HG02840 (cell line): ENCODE results near the gene ZBTB20.

Experiments used
- ATAC-seq: cut with Tn5 transposase; IDR thresholded peaks from one replicate; pipeline ENCODE4 v1.9.1; 2021; ENCODE audit warnings: mild to moderate bottlenecking, moderate library complexity, moderate number of reproducible peaks; ENCODE audit not compliant: unreplicated experiment, low FRiP score

Gene ZBTB20

DNA sequence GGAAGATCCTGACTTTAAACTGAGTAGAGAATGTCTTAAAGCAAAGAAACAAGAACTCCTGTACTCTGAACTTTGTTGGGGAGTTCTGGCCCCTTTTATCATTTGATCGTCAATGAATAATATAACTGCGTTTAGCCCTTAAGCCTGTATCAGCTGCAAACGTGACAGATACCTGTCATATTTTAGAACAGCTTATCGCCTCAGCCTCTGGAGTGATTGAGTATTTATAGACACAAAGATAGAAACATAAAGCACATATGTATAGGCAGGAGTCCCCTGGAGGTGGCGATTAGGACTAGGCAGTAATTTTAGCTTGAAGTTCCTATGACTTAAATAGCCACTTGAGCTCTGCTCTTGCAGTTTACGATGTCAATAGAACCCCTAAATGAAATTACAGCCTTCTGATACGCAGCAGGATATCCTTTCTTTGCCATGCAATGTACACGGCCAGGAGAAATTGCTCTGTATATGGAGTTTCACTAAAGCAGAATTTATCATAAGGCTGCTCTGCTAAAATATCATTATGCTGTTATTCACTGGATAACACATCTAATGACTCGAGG, 531.5 kb downstream of the ZBTB20 start:
- no peak for ATAC-seq

DNA sequence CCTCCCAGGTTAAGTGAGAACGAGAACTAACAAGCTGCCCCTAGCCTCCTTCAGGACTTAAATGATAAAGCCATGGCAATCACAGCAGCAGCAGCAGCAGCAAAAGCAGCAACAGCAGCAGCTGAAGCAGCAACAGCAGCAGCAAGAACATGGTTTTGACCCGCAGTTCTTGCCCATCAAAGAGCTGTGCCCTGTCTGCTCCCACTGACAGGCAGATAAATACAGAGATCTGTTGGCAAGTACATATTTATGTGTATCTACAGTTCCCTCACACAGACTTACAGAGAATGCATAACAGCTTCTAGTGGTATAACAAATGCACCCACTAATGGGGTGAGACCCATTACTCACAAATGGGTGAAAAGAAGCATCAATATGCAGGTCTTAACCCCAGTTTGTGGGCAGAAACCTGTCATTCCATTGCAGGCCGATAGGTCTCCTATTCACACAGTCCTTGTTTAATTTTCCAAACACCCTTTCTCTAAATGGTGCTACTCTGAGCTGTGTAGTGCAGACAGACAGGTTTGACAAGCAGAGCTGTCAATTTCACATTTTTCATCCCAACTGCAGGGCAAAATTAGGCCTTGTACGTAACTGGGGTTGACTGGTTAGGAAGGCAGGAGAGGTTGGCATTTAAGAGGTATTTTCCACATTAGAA, 537.0 kb downstream of the ZBTB20 start:
- ATAC-seq: no peak

DNA sequence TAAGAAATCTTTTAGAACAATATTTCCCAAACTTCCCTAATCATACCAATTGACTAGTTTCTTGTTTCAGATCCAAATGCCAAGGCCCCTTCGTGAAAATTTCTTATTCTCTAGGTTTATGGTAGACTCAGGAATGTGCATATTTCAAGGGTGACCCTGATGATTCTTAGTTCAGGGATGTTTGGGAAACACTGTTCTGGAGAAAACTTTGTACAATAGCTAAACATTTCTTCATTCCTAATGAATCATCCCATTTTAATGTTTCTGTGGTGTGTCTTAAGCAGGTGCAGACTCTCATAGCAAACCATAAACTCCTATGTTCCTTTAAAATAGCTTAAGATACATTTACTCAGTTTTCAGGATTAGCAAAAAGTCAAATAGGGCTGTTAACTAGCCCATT, 538.8 kb downstream of the ZBTB20 start:
- no peak for ATAC-seq

DNA sequence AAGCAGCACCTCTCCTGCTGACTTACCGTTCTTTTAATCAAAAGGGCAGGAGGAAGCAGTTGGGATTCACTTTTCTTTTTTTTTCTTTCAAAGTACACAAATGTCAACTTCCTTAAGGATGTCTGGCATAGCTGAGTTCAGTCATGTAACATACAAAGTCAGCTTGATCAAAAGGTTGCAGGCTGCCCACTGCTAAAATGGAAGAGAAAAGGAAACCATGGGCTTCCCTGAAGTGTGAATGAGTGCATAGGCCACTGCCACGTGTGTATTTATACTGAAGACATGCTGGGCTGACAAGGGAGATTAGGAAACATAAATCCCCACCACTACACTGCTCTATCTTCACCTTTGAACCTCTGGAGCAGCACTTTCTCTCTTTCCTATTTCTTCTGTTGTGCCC, 540.8 kb downstream of the ZBTB20 start:
- no peak for ATAC-seq

DNA sequence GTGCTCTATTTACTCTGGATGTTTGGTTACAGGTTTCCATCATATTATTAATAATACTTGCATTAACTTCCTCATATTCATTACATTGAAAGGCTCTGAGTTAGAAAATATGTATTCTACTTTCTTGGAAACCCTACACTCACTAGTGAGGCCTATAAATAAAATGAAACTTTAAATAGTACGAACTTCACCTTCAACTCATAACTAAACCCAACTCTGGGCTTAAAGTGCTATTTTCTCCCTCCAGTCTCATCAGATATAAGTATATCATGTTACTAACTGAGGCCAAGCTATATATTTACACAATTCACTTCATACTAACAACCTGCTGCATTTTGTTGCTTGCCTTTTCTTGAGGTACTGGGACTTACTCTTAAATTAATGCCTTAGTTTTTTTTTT, 546.5 kb downstream of the ZBTB20 start:
- ATAC-seq: no peak

DNA sequence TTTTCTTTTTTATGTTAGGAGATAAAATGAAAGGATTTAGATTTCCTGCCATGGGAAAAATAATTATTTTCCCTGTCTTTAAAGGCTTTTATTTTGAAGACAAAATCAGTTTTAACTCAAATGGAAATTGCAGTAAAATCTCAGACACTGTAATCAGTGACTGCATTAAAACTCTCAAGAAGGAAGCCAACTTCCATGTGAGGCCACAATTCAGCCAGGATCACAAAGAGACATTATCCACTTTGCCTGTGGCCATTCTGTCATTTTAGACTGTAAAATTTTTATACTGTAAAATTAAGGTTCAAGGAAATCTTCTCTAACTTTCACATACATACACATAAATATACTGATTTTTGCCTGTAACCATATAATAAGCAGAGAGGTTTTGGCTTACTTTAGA, 549.2 kb downstream of the ZBTB20 start:
- ATAC-seq: no peak

DNA sequence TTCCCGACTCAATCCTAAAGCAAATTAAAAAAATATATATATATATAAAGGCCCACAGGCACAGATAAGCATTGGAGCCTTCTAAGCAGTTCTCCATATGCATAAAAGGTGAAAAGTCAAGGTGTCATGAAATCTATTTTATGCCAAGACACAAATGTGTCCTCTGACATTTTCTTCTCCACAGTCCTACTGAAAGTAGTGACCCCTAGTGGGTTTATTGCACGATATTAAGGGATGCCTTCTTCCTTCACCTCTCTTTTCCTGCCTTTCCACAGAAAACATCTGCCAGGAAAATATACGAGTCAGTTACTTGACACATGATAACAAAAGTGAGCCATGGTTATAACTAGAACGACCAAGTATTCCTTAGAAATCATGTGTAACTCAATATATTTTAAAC, 550.1 kb downstream of the ZBTB20 start:
- ATAC-seq: no peak

DNA sequence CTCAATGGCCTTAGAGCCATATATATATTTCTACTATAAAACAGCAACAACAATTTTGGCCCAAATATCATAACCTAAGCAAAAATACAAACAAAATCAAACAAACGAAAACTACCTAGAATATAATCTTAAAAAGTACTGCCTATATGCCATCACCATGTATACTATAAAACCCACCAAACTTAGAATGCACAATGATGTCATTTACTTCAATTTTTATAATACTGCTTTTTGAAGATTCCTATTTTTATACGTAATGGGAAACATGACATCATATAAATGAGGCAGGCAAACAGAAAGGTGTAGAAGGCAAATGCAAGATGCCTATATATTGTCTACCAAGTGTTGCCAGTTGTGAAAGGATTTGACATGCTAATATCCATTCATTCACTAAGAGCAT, 550.9 kb downstream of the ZBTB20 start:
- no peak for ATAC-seq

DNA sequence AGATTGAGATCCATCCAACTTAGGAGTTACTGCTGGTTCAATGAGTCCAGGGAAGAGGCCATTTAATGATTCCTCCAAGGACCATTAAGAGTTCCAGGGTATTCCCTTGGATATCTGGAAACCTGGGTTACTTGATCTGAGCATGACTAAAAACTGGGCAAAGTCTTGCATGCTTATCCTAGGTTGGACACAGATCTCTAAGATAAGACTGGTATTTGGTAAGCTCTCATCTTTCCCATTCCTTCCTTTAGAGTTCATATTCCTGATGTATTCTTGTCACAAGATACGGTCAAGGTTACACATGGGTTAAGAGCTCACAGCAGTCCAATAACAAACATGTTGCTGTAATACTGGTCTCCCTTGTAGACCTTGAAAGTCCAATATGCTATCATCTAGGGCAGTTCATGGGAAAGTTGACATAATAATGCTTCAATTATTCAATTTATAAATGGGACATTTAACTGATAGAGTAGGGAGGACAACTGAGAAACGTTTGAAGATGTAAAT, 551.5 kb downstream of the ZBTB20 start:
- ATAC-seq: no peak

DNA sequence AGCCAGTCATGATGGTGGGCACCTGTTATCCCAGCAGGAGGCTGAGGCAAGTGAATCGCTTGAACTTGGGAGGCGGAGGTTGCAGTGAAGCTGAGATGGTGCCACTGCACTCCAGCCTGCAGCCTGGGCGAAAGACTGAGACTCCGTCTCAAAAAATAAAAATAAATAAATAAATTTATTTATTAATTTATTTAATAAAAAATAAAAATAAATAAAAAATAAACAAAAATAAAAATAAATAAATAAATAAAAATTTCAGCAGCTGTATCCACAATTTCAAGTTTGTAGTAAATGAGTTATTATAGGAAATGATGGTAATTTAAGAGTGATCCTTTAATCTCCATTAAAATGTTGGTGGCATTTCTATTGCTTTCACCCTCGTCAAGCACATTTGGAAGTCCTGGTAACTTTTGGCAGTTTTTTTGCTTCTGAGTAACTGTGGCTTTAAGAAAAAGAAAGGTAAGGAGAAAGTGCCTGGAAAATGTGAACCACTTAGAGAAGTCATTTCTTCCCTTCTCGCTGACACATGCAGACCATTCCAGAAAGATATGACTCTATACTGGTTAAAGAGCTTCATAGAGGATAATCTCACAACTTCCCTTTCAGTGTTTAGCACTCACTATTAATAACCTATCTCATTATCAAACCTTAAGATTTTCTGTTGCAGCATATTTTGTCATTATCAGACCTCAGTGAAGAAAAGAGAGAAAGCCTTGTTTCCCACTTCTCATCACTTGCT, 556.6 kb downstream of the ZBTB20 start:
- ATAC-seq: no peak

DNA sequence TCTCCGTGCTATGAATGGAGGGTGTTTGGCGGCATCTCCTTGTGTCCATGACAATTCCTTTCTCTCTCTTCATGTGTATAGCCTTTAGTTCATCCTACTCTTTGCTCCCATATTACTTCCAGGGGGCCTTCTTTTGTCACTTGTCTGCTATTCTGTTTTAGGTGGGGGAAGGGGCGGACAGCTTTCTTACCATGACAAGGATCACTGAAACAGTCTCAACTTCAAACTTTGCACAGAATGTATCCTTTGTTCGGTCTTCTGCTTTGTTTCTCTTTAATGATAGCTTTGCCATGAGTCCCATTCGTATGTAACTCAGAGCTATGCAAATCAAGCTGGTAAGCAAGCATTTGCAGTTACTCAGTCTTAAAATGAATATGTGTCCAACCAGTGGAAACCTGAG, 559.1 kb downstream of the ZBTB20 start:
- ATAC-seq: no peak

DNA sequence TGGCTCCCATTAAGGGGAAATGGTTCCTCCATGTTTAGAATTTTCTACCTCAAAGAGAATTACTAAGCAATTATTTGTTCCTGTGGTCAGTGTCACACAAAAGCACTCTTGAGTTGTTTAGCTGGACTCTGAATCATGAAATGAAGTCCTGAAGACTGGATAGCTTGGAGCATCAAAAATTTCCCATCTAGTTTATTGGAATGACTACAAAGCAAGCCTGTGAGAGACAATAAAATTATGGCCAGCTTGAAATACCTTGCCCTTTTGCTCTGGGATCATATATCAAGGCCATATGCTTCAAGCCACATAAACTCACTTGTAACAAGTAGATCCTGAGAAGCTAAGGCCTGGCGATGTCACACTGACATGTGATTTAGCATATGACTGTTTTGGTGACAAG, 561.0 kb downstream of the ZBTB20 start:
- ATAC-seq: no peak

DNA sequence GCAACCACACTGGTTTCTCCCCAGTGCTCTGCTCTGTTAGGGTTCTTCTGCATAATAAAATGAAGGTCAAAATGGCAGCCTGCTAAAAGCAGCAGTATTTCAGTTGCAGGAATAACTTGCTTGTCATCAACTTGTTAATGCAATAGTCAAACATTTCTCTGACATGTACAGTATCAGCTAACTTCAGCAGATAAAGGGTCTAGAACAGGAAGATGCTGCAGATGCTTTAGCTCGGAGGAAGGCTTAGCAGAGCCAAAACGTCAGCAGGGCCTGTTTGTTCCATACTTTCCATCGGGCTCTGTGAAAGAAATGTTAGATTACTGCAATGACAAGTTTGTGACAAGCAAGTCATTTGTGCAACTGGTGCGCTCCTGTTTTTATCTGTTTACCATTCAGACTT, 561.4 kb downstream of the ZBTB20 start:
- no peak for ATAC-seq

DNA sequence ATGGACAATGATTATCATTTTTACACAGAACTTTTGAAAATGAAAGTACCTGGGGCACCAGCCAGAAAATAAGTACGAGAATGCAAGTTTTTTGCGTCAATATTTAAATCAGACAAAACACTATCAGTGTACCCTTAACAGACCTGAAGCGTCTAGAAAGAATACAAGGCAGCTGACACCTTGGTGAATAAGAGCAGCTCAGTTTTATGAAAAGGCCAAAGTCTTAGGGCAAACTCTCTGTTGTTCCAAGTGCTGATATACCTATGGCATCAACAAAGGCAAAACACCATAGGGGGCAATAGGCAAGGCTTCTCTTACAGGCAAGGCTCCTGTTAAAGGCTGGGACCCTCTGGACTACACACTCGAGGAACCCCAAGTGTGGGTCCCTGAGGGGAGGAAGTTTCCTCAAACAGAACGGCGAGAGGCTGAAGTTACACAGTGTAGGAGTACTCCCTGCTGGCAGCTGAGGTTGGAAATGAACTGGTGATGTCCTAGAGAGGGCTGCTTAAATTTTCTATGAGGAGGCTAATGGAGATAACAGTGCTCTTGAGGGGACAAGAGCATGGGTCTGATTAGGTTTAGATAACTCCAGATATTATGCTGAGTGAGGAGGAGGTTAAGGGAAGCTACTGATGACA, 562.2 kb downstream of the ZBTB20 start:
- ATAC-seq: no peak

DNA sequence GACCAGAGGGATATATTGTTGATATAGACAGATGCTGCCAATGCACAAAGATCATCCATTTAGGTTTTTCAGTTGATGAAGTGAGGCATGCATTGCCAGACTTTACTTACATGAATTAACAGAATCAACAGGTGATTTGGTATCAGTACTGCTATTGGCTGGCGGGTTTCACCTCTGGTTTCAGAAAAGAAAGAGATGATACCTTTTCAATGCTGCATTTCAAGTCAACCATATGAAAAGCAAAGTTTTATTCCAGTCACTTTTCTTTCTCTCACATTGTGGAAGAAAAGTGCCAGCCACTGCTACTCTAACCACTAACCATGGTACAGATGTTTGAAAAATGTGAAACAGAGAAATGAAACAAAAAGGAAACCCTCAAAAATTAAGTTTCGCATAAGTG, 564.2 kb downstream of the ZBTB20 start:
- peak; percentile 73 for ATAC-seq

DNA sequence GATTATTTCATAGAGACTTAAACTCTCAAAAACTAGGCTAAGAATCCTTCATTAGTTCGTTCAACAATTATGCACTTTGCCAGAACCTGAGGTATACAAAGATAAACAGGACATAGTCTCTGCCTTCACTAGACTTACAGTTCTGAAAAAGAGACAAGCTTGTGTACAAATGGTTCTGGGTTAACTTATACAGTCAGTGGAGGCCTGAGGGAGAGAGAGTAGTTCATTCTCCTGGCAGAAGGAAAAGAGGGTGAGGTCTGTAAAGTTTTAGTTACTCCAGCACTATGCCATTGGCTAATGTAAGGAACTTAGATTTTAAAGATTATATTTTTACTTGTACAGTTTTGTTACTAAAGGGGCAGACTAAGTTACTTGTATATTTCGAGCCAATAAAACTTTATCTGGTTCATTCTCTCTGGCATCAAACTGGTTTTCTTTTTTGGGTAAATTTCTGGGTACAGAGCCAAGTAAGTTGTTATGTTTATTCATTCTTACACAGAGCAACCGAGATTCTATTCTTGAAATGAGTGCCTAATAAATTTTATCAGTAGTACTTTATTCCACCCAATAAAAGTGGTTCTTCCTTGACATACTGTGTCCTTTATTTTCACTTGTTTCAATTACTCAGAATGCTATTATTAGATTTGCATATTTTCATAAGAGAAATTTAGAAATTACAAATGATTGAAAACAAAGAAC, 574.6 kb downstream of the ZBTB20 start:
- no peak for ATAC-seq

DNA sequence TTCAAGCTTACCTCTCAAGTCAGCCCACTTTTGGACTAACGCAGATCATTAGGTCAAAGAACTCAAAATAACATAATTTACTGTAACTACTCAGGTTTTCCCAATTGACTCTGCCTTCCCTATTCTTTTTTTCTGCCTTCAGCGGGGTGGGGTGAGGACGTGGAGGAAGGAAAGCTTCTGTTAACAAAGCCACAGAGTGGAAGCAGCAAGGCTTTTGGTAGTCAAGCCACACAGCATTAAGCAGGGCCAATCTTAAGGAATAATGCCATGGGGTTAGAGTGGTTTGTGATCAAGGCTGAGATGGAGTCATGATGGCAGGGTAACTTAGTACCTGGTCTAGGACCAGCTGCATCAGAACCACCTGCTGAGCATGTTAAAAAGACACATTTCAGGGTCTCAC, 575.7 kb downstream of the ZBTB20 start:
- no peak for ATAC-seq

DNA sequence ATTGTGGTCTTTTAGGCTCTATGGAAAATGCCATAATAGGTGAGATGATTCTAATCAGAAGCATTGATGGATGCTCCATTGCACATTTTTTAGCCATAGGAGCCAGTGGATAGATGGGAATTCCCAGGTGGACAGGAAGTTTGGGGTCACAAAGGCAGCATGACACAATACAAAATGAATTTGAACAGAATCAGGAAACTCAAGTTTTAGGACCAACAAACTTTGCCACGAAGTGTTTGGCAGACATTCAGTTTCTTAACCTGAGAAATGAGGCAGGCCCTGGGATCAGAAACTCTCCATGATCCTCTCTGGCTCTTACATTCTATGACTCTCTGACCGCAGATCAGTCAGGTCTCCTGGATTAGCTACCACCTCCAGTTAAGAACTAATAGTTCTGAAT, 577.9 kb downstream of the ZBTB20 start:
- no peak for ATAC-seq

DNA sequence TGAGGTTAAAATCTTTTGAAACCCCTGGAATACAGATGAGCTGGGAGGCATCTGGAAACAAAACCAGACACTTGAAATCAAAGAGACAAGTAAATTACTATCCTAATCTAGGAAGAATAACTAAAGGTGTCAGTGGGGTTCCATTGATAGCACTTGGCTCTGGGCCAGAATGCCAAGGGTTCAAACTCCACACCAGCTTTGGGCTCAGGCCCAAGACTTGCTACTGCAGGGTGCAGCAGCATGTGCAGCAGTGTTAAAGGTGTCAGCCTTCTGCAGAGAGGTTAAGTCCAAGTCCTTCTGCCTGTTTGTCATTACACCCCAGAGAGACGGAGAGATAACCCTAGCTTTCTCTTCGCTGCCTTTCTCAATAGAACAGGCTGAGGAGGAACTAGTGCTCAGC, 579.3 kb downstream of the ZBTB20 start:
- no peak for ATAC-seq

DNA sequence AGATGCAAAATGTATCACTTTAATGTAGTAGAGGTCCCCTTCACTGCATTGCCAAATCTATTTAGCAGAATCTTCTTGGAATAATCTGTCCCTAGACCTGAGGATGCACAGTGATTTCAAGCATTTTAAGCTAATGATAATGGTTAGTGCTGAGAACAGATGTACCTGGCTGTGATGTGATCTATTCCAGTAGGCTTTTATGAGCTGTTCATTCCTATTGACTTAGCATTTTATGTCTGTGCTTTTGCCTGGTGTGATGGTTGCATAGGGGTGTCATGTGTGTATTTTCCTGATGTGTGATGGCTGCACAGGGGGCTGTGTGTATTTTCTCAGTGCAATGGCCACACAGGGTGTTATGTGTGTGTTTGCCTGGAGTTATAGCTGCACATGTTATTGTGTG, 580.3 kb downstream of the ZBTB20 start:
- no peak for ATAC-seq
